Measurements from ENCODE around the gene DLL1. TPM values are rescaled to one million over a fixed set of nuclear protein-coding genes. Genes with fewer than 3 reads are reported as not detected.

Gene DLL1
- total RNA-seq, 2 experiments from 2014 or later, result 15.2 to 15.8 TPM

GRCh38 chr6:170306324-170307079 is 15.6 kb upstream of the DLL1 start, which contains the start of gene FAM120B:
Gene FAM120B (plus strand): TSS chr6:170306758. CDS start chr6:170317391, 10,633 bp downstream.
- peak within 1 kb of the TSS; percentile 94 for H3K4me3 Mint-ChIP-seq
- ATAC-seq (ENCODE audit: low read depth) (peak; percentile 94), DNase-seq (peak; percentile 95)
- H3K4me1 Mint-ChIP-seq, result peaks cover 20% of the 10 kb centered on the region
- peaks cover 13% of the 10 kb centered on the region for H3K36me3 Mint-ChIP-seq
- peak within 1 kb of the TSS; percentile 95 for H3K27ac Mint-ChIP-seq
- POLR2A ChIA-PET, result interaction anchor here (0.8 to 1.0 kb wide), 4 partner anchors 202 to 554 kb away, joined by 3 read pairs; partner anchors contain the start of gene PSMB1
- peaks cover 5% of the 10 kb centered on the region for H3K9me3 Mint-ChIP-seq
- H3K27me3 Mint-ChIP-seq, result peaks cover 24% of the 10 kb centered on the region

GRCh38 chr6:170305805-170306323 is 15.0 kb upstream of the DLL1 start:
- Mint-ChIP-seq H3K27ac (no peak overlapping the region), H3K36me3 (peaks cover 12% of the 10 kb centered on the region), H3K27me3 (peaks cover 28% of the 10 kb centered on the region), H3K4me3 (peak overlapping the region; percentile 94), H3K9me3 (peaks cover 7% of the 10 kb centered on the region), H3K4me1 (peaks cover 17% of the 10 kb centered on the region)
- ATAC-seq (ENCODE audit: low read depth) (no peak), DNase-seq (no peak)
- POLR2A ChIA-PET, result interaction anchor here (0.8 to 1.0 kb wide), 5 partner anchors 13 to 554 kb away, joined by 3 to 4 read pairs (median 3); partner anchors contain the start of gene PSMB1

GRCh38 chr6:170301184-170301583 is 10.3 kb upstream of the DLL1 start:
- Mint-ChIP-seq H3K27ac (no peak overlapping the region), H3K36me3 (peaks cover 3% of the 10 kb centered on the region), H3K4me3 (no peak overlapping the region), H3K9me3 (peaks cover 10% of the 10 kb centered on the region), H3K27me3 (peaks cover 61% of the 10 kb centered on the region), H3K4me1 (peaks cover 2% of the 10 kb centered on the region)
- no peak for DNase-seq
- ATAC-seq (ENCODE audit: low read depth), result no peak
- POLR2A ChIA-PET, result no interaction called here

GRCh38 chr6:170298688-170299087 is 7.8 kb upstream of the DLL1 start:
- H3K9me3 Mint-ChIP-seq, result peaks cover 10% of the 10 kb centered on the region
- ATAC-seq (ENCODE audit: low read depth) (no peak), DNase-seq (no peak)
- H3K4me3 Mint-ChIP-seq, result no peak overlapping the region
- H3K36me3 Mint-ChIP-seq, result peaks cover 3% of the 10 kb centered on the region
- H3K4me1 Mint-ChIP-seq, result peaks cover 10% of the 10 kb centered on the region
- POLR2A ChIA-PET, result no interaction called here
- H3K27me3 Mint-ChIP-seq, result peaks cover 72% of the 10 kb centered on the region
- no peak overlapping the region for H3K27ac Mint-ChIP-seq

- H3K36me3 Mint-ChIP-seq, result peaks cover 3% of the 10 kb centered on the region
- H3K27ac Mint-ChIP-seq, result no peak overlapping the region
- peaks cover 75% of the 10 kb centered on the region for H3K27me3 Mint-ChIP-seq
- peaks cover 10% of the 10 kb centered on the region for H3K9me3 Mint-ChIP-seq
- peaks cover 15% of the 10 kb centered on the region for H3K4me1 Mint-ChIP-seq
- no peak overlapping the region for H3K4me3 Mint-ChIP-seq
- DNase-seq (no peak), ATAC-seq (ENCODE audit: low read depth) (no peak)
- POLR2A ChIA-PET, result no interaction called here
Observed at GRCh38 chr6:170297576-170298330, 6.9 kb upstream of the DLL1 start.

GRCh38 chr6:170296746-170297575 is 6.1 kb upstream of the DLL1 start:
- POLR2A ChIA-PET, result no interaction called here
- peaks cover 9% of the 10 kb centered on the region for H3K9me3 Mint-ChIP-seq
- no peak overlapping the region for H3K27ac Mint-ChIP-seq

GRCh38 chr6:170296423-170296745 is 5.5 kb upstream of the DLL1 start:
- H3K4me1 Mint-ChIP-seq, result peaks cover 25% of the 10 kb centered on the region
- H3K9me3 Mint-ChIP-seq, result peaks cover 4% of the 10 kb centered on the region

More at GRCh38 chr6:170296746-170297575, 6.1 kb upstream of the DLL1 start:
- Mint-ChIP-seq H3K27me3 (peaks cover 78% of the 10 kb centered on the region), H3K4me3 (no peak overlapping the region), H3K36me3 (peaks cover 3% of the 10 kb centered on the region), H3K4me1 (peaks cover 22% of the 10 kb centered on the region)
- no peak for ATAC-seq (ENCODE audit: low read depth)
- DNase-seq, result no peak

GRCh38 chr6:170295510-170296422 is 4.9 kb upstream of the DLL1 start:
- H3K27me3 Mint-ChIP-seq, result peaks cover 70% of the 10 kb centered on the region
- no peaks in the 10 kb centered on the region for H3K36me3 Mint-ChIP-seq
- peaks cover 3% of the 10 kb centered on the region for H3K9me3 Mint-ChIP-seq
- peak; percentile 67 for DNase-seq
- peak overlapping the region; percentile 79 for H3K4me3 Mint-ChIP-seq
- peaks cover 25% of the 10 kb centered on the region for H3K4me1 Mint-ChIP-seq
- POLR2A ChIA-PET, result no interaction called here
- no peak overlapping the region for H3K27ac Mint-ChIP-seq
- peak; percentile 25 for ATAC-seq (ENCODE audit: low read depth)

More at GRCh38 chr6:170296423-170296745, 5.5 kb upstream of the DLL1 start:
- Mint-ChIP-seq H3K27me3 (peaks cover 75% of the 10 kb centered on the region), H3K36me3 (peaks cover under 1% of the 10 kb centered on the region), H3K27ac (no peak overlapping the region), H3K4me3 (no peak overlapping the region)
- DNase-seq, result no peak
- POLR2A ChIA-PET, result no interaction called here
- ATAC-seq (ENCODE audit: low read depth), result no peak

GRCh38 chr6:170294813-170295509 is 4.1 kb upstream of the DLL1 start:
- H3K4me3 Mint-ChIP-seq, result peak overlapping the region; percentile 39
- POLR2A ChIA-PET, result interaction anchor here (1.3 kb wide), 1 partner anchor 23 kb away, joined by 3 read pairs; no protein-coding TSS in a partner anchor
- no peak for DNase-seq
- H3K36me3 Mint-ChIP-seq, result no peaks in the 10 kb centered on the region
- H3K27me3 Mint-ChIP-seq, result peaks cover 68% of the 10 kb centered on the region
- H3K4me1 Mint-ChIP-seq, result peaks cover 25% of the 10 kb centered on the region
- no peak for ATAC-seq (ENCODE audit: low read depth)
- H3K27ac Mint-ChIP-seq, result no peak overlapping the region
- no peaks in the 10 kb centered on the region for H3K9me3 Mint-ChIP-seq

GRCh38 chr6:170294298-170294730 is 3.4 kb upstream of the DLL1 start:
- ATAC-seq (ENCODE audit: low read depth), result no peak
- H3K9me3 Mint-ChIP-seq, result no peaks in the 10 kb centered on the region

GRCh38 chr6:170293341-170294231 is 2.7 kb upstream of the DLL1 start:
- POLR2A ChIA-PET, result interaction anchor here (0.6 to 5.1 kb wide), 5 partner anchors 21 to 343 kb away, joined by 3 to 35 read pairs (median 4); no protein-coding TSS in a partner anchor
- H3K9me3 Mint-ChIP-seq, result no peaks in the 10 kb centered on the region
- peak overlapping the region; percentile 18 for H3K4me3 Mint-ChIP-seq
- H3K36me3 Mint-ChIP-seq, result peaks cover 4% of the 10 kb centered on the region
- no peak overlapping the region for H3K27ac Mint-ChIP-seq
- H3K27me3 Mint-ChIP-seq, result peaks cover 56% of the 10 kb centered on the region
- no peak for ATAC-seq (ENCODE audit: low read depth)
- DNase-seq, result no peak
- peaks cover 27% of the 10 kb centered on the region for H3K4me1 Mint-ChIP-seq

More at GRCh38 chr6:170294298-170294730, 3.4 kb upstream of the DLL1 start:
- Mint-ChIP-seq H3K36me3 (no peaks in the 10 kb centered on the region), H3K27ac (no peak overlapping the region), H3K4me3 (no peak overlapping the region), H3K27me3 (peaks cover 62% of the 10 kb centered on the region), H3K4me1 (peaks cover 25% of the 10 kb centered on the region)
- POLR2A ChIA-PET, result interaction anchor here (1.3 kb wide), 1 partner anchor 23 kb away, joined by 3 read pairs; no protein-coding TSS in a partner anchor
- no peak for DNase-seq

Data from activated naive CD8-positive, alpha-beta T cell treated with anti-CD3 and anti-CD28 coated beads, Interleukin-2, amount 10 ng/mL, durations not matched to agents 7 days and 5 days (primary cell).